ENCODE data around the gene PDPN. TPM values are rescaled to one million over a fixed set of nuclear protein-coding genes. Genes with fewer than 3 reads are reported as not detected.

Gene PDPN
- polyA plus RNA-seq, 1 of the 3 experiments (the other 2 are of a cell fraction): not detected

- no peak overlapping the region for H3K4me2 ChIP-seq
- CTCF ChIA-PET: interaction anchor here (1.1 kb wide), 1 partner anchor 14 kb away, joined by 3 read pairs; no protein-coding TSS in a partner anchor
- WGBS (ENCODE audit: low lambda C conversion rate): 6% methylated on average over 7 of the region's 11 CpGs
Measured at GRCh38 chr1:13618483-13618882, 34.9 kb downstream of the PDPN start.

GRCh38 chr1:13619909-13620308, 36.3 kb downstream of the PDPN start:
- ChIA-PET CTCF (no interaction called here), POLR2A (no interaction called here)
- Histone ChIP-seq H3K27ac (ENCODE audit: low read depth in 2 of 2, low read length in 1 of 2) (no peak overlapping the region), H3K9ac (no peak overlapping the region), H3K4me2 (no peak overlapping the region), H3K27me3 (ENCODE audit: insufficient read depth) (no peaks in the 10 kb centered on the region; the same call in 1 of the 2 replicates), H3F3A (replicated peaks; ENCODE audit: insufficient read depth) (no peaks in the 10 kb centered on the region), H2AFZ (ENCODE audit: low read depth) (no peak overlapping the region), H3K9me2 (no peaks in the 10 kb centered on the region), H3K4me1 (ENCODE audit: control insufficient read depth in 1 of 2, insufficient read depth in 2 of 2, low read depth in 1 of 2, low read length in 1 of 2) (no peaks in the 10 kb centered on the region), H3K9me3 (no peaks in the 10 kb centered on the region), H3K4me3 (ENCODE audit: low read depth in 2 of 2, low read length in 1 of 2) (no peak overlapping the region), H3K36me3 (replicated peaks in 1 of 2; ENCODE audit: control insufficient read depth in 1 of 2, insufficient read depth in 2 of 2, low read length in 1 of 2) (no peaks in the 10 kb centered on the region), H3K79me2 (ENCODE audit: insufficient read depth) (no peaks in the 10 kb centered on the region), H4K20me1 (ENCODE audit: insufficient read depth) (no peaks in the 10 kb centered on the region)
- no peak for DNase-seq
- WGBS (ENCODE audit: low lambda C conversion rate): 4% methylated on average over 8 of the region's 8 CpGs
- TF ChIP-seq FOSL2 (IDR thresholded peaks at IDR 0.05; ENCODE audit: borderline replicate concordance, low read depth): no peak
- TF ChIP-seq RXRA (IDR thresholded peaks at IDR 0.05; ENCODE audit: borderline replicate concordance, low read depth): no peak
- no peak for TF ChIP-seq TEAD4 (IDR thresholded peaks at IDR 0.05; ENCODE audit: borderline replicate concordance, insufficient read depth)
- TF ChIP-seq REST (IDR thresholded peaks at IDR 0.05; ENCODE audit: low read depth, low read length): no peak
- no peak for TF ChIP-seq MXI1 (IDR thresholded peaks at IDR 0.05; ENCODE audit: low read depth, low read length)
- TF ChIP-seq EP300 (IDR thresholded peaks at IDR 0.05; ENCODE audit: borderline replicate concordance in 1 of 2, low read depth in 1 of 2, low read length in 1 of 2): no peak
- no peak for TF ChIP-seq USF1 (IDR thresholded peaks at IDR 0.05; ENCODE audit: borderline replicate concordance, low read depth)
- TF ChIP-seq EZH2phosphoT487 (IDR thresholded peaks at IDR 0.05; ENCODE audit: borderline replicate concordance, low read depth): no peak
- TF ChIP-seq YY1 (IDR thresholded peaks at IDR 0.05; ENCODE audit: low read depth): no peak
- no peak for TF ChIP-seq TCF12 (IDR thresholded peaks at IDR 0.05)

More at GRCh38 chr1:13618483-13618882, 34.9 kb downstream of the PDPN start:
- H3K27me3 ChIP-seq (ENCODE audit: insufficient read depth): no peaks in the 10 kb centered on the region; the same call in 1 of the 2 replicates
- H3K4me3 ChIP-seq (ENCODE audit: low read depth in 2 of 2, low read length in 1 of 2): no peak overlapping the region
- H3K9me3 ChIP-seq: no peaks in the 10 kb centered on the region
- H3K9me2 ChIP-seq: no peaks in the 10 kb centered on the region
- no peak for TF ChIP-seq ELF1 (IDR thresholded peaks at IDR 0.05)
- no peak for TF ChIP-seq USF2 (IDR thresholded peaks at IDR 0.05; ENCODE audit: borderline replicate concordance, low read depth, low read length)
- TF ChIP-seq FOXJ3 (CRISPR knock-in tag; IDR thresholded peaks at IDR 0.05): no peak
- no peak for TF ChIP-seq FOSL2 (IDR thresholded peaks at IDR 0.05; ENCODE audit: borderline replicate concordance, low read depth)
- no peak for TF ChIP-seq POLR2AphosphoS5 (IDR thresholded peaks at IDR 0.05; ENCODE audit: low read depth, low read length)
- no peak for TF ChIP-seq MEF2A (IDR thresholded peaks at IDR 0.05; ENCODE audit: borderline replicate concordance, low read depth)
- TF ChIP-seq NRF1 (IDR thresholded peaks at IDR 0.05; ENCODE audit: low read depth, low read length): no peak
- TF ChIP-seq YY1 (IDR thresholded peaks at IDR 0.05; ENCODE audit: low read depth): no peak
- TF ChIP-seq TAF1 (IDR thresholded peaks at IDR 0.05; ENCODE audit: borderline replicate concordance, low read depth, low read length): no peak
- no peaks in the 10 kb centered on the region for H3K4me1 ChIP-seq (ENCODE audit: control insufficient read depth in 1 of 2, insufficient read depth in 2 of 2, low read depth in 1 of 2, low read length in 1 of 2)
- H4K20me1 ChIP-seq (ENCODE audit: insufficient read depth): no peaks in the 10 kb centered on the region
- H3K9ac ChIP-seq: no peak overlapping the region
- no peak overlapping the region for H2AFZ ChIP-seq (ENCODE audit: low read depth)
- no peaks in the 10 kb centered on the region for H3K79me2 ChIP-seq (ENCODE audit: insufficient read depth)
- no peak for DNase-seq
- no peaks in the 10 kb centered on the region for H3F3A ChIP-seq (replicated peaks; ENCODE audit: insufficient read depth)
- no peaks in the 10 kb centered on the region for H3K36me3 ChIP-seq (replicated peaks in 1 of 2; ENCODE audit: control insufficient read depth in 1 of 2, insufficient read depth in 2 of 2, low read length in 1 of 2)
- H3K27ac ChIP-seq (ENCODE audit: low read depth in 2 of 2, low read length in 1 of 2): no peak overlapping the region
- POLR2A ChIA-PET: no interaction called here
